Right hindlimb (tissue), 1 donor: ENCODE measurements around the gene SLC2A1.

ENCODE experiments used
- DNase-seq: peaks from one replicate; pipeline ENCODE4 v3.0.0-alpha.2; 2018

The SLC2A1 gene

DNA sequence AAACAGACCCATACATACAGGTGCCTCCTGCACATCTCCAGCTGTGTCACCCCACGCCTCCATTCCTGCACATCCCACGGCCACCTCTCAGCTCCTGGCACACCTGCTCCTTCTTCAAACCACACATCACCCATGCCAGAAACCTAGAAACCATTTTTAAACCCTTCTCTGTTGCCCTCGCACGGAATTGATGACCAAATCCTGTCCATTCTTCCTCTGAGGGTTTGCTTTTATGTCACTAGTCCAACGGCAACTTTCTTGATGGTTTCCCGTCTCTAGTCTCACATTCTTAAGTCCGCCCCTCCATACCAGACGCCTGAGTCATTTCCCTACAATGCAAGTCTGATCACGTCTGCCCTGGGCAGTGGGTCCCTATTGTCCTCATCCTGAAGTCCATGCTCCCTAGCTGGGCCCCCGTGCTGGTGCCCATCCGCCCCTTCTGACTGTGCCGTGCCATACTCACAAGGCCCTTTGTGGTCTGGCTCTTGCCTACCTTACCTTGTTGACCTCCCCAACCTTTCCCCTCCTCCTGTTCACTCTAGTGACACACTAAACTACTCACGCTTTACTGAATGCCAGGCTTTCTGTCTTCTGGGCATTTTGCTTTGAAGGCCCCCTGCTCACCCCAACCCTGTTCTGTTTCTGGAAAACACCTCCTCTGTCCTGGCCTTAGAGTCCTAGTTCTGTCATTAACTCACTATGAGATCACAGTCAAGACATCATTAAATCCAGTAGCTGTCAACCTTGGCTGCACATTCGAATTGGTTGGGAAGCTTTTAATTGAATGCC lies 17.6 kb downstream of the SLC2A1 start:
- peak; percentile 59 for DNase-seq

DNA sequence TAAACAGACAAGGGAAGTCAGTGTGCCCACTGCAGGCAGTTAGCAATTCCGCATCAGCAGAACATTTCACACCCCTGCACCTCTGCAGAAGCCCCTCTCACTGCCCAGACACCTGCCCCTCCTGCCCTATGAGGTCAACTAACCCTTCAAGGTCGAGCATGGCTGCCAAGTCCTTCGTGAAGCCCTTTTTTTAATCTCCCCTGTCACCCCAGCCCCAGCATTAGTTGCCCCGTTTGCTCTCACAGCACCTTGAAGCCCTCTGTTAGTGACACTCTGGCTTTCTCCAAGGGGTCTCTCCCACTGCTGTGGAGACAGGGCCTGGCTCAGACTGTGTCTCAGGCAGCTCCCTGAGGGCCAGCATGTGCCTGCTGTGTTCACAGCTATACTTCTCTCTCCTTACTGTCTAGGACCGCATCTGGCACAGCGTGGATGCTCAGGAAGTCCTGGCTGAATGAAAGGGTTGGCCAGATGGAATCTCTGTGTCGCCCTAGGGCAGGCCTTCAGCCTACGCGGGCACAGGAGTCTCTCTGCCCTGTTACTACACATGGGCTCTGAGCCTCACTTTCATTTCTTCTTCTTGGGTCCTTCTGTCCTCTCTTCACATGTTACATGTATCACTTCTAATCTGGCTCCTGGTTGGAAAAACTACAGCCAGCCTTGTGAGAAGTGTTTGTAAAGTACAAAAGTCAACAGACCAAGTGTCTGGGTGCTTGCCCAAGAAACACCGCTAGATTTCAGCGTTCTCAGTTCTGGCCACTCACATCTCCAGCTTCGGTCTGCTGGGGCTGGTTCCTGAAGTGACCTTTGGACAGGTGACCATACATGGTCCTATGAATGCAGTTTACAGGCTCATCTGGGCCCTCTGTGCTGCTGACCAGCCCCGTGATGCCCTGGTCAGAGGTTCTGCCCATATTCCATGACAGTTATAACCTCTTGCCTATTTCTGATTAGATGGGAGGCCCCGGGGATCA lies 19.7 kb downstream of the SLC2A1 start:
- peak; percentile 11 for DNase-seq

DNA sequence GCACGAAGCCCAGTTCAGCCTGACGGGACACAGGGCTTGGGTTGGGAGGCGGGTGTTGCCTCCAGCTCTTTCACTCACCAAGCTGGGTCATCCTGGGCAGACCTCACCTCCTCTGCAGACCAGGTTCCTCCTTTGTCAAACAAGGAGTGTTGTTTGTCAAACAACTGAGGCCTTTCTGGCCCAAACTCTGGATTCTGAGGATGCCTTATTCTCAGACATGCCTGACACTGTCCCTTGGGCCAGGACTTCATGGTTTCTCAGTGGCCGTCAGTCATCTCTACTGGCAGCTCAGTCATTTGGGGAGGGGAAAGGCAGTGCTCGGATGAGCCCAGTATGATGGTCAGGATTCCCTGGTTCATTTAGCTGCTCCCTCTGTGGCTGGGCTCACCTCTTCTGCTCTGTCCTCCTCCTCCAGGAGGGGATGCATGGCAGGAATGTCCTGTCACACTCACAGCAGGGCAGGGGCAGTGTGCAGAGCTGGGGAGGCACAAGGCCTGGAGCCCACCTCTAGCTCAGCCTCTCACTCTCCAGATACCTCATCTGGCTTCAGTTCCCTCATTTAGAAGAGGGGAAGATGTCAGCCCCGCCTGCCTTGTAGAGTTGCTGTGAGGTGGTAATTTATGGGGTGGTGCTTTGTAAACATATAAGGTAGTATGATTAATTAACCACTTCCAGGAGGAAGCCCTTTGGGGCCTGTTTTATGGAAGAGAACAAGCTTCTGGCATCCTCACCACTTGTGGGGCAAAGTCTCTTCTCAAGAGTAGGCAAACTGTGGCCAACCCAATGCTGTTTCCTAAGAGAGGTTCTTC lies 20.6 kb downstream of the SLC2A1 start:
- peak; percentile 9 for DNase-seq

DNA sequence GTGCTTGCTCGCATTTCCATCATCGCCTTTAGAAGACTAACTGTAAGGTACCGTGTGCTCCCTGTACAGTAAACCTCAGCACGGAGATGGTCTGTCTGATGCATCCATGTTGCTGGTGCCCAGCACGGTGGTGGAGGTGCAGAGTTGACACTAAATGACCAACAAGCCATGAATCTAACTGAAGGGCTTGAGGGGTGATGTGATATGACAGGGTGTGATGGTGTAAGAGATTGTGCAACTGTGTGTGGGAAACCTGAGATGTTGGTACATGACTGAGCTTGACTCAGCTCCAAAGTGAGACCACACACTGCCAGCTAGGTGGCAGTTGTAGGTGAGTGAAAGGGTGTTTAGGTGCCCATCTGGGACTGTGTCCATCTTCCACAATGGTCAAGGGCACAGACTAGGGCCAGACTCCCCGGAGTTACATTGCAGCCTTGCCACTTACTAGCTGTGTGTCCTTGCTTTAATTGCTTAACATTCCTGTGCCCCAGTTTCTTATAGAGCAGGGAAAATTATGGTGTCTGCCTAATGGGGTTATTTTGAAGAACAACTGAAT lies 21.4 kb downstream of the SLC2A1 start:
- peak; percentile 12 for DNase-seq

GRCh38 chr1:42936309-42937078 lies 22.2 kb downstream of the SLC2A1 start:
- peak; percentile 79 for DNase-seq

DNA sequence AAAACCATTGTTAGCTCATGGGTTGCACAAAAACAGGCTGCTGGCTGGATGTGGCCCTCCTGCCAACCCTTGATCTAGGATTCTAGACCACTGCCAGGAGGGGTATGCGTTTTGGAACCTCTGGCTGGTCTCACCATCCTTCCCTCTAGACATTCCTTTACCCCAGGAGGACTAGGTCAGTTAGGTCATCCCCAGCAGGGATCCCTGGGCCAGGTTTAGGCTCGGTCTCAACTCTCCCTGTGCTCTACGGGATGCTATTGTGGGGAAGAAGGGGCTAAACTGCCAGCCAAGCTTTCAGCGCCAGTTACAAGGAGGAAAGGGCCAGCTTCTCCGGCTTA lies 22.7 kb downstream of the SLC2A1 start:
- DNase-seq: no peak

DNA sequence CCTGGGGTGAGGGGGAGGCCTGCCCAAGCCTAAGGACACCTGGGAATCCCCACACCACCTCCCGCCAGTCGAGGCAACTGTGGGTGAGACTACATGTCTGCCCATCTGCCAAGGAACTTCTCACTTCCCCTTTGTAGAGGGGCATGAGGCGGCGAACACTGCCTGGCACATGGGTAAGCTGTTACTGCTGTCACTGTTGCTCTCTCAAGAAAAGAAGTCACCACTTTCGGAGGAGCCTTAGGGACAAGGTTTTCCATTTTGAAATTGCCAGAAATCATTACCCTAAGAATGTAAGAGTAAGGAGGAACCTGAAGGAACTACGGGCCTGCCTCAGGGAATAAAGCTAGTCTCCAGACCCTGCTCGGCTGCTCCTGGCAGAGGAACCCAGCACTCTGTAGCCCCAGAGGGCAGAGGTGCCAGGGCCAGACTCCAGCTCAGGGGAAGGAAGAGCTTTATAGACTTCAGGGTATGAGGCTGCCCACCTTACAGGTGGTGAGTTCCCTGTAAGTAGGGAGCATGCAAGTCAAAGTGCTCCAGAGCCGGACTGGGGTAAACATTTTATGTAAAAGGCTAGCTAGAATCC lies 23.3 kb downstream of the SLC2A1 start:
- peak; percentile 17 for DNase-seq

- DNase-seq: peak; percentile 14
These were observed 23.9 kb downstream of the SLC2A1 start for GRCh38 chr1:42934541-42935312.

GRCh38 chr1:42933610-42934491 lies 24.8 kb downstream of the SLC2A1 start:
- peak; percentile 11 for DNase-seq

GRCh38 chr1:42933060-42933586 lies 25.5 kb downstream of the SLC2A1 start:
- no peak for DNase-seq

DNA sequence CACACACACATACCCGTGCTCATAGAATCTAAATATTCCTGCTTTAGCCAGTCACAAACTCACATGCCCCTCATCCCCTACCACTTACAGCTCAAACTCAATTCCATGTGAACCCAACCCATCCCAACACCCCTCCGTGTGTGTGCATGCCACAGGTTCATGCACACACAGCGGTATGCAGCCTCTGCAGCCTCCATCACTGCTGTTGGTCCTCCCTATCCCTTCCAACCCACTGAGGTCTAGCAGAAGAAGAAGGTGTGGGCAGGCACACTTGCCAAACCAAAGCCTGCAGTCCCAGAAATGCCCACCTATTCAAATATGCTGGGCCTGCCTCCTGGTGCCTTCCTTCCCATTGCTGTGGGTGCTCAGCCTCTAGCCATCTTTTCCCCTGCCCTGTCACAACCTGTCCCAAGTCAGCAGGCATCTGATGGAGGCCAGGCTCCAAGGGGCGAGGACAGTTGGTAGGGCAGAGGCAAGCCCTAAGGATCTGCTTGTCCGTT lies 26.2 kb downstream of the SLC2A1 start:
- peak; percentile 13 for DNase-seq

- DNase-seq: peak; percentile 53
These were observed 26.7 kb downstream of the SLC2A1 start for GRCh38 chr1:42931911-42932422.

DNA sequence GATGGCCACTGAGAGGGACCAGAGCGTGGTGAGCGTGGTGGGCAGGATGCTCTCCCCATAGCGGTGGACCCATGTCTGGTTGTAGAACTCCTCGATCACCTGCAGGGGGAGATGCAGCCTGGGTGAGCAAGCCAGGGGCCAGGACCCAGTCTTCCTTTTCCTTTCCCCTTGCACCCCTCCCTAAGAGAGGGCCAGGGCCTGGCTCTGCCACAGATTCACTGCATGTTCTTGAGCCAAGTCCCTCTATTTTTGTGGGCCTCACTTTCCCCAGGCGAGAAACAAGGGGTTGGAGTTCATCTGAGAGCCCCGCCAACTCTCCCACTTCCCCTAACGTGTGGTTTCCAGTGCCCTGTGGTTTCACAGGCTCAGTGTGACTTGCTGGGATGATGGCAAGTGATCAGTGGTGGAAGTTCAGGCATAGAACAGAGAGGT lies 27.5 kb downstream of the SLC2A1 start:
- DNase-seq: no peak

DNA sequence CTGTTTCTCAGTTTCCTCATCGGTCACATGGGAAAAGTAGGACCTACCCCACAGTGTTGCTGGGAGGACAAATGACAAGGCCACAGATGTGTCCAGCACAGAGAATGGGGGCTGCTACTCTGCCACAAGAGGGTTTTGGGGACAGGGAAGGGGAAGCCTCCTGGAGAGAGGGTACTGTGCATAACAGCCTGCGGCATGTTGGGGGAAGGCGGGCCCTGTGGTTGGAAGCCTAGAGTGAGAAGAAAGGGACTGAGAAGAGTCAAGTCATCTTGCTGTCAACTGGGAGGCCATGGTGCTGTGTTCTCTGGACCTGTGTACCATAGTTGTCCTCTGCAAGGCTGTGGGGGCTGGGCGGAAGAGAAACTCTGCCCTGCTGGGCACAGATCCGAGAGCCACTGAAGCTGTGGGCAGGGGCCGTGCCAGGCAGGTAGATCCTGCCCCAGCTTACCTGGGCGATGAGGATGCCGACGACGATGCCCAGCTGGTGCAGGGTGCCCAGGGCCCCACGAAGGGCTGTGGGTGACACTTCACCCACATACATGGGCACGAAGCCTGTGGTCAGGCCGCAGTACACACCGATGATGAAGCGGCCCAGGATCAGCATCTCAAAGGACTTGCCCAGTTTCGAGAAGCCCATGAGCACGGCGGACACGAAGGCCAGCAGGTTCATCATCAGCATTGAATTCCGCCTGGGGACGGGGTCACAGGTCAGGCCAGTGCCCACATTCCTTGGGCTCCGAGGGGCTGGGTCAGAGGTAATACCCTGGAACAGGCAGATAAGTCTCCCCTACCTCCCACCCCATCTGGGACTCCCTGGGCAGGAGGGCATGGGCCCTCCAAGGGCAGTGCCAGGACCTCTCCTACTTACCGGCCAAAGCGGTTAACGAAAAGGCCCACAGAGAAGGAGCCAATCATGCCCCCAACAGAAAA lies 28.2 kb downstream of the SLC2A1 start:
- no peak for DNase-seq

- DNase-seq: peak; percentile 67
These were observed 29.1 kb downstream of the SLC2A1 start for GRCh38 chr1:42929434-42930177.

DNA sequence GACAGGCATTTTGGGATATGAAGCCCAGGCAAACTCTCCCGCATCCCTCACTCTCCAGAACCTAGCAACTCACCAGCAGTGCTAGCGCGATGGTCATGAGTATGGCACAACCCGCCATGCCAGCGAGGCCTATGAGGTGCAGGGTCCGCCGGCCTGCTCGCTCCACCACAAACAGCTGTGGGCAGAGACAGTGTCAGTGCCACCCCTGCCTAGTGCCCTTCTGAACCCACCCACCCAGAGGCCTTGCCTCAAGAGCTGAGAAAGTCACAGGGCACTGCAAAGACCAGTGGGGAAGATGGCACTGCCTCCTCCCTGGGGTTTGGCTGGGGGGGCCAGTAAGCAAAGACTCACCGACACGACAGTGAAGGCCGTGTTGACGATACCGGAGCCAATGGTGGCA lies 29.8 kb downstream of the SLC2A1 start:
- DNase-seq: no peak

DNA sequence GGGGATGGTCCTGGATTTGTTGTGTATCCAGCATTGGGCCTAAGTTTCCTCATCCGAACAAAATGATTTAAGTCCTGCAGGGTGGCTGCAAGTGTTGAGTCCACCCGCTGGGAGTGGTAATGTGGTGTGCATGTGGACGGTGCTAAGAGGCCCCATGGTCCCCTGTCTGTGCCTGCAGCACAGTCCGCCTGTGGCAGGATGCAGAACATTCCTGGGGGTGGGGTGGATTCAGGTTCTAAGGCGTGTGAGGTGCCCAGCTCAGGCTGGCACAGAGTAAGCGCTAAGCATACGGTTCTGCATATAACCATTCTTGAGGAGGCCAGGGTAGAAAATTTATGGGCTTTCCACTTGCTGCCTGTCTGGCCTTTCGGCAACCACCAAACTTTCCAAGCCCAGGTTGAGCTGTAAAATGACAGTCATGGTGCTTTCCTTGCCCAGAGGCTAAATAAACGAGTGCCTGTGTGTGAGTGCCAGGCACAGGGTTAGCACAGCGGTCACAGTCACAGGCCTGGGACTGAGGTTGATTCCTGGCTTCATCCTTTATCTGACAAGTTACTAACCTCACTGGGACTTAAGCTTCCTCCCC lies 30.7 kb downstream of the SLC2A1 start:
- DNase-seq: no peak
